Cardiac muscle cell (in vitro differentiated cells and primary cell): Measurements from ENCODE around the gene SIPA1. TPM values are rescaled to one million over a fixed set of nuclear protein-coding genes. Genes with fewer than 3 reads are reported as not detected.

ENCODE experiments used
- DNase-seq, 2 donors: peaks; one replicate each; pipeline versions ENCODE4 v3.0.0 to v3.0.0-alpha.2; 2010 to 2017; ENCODE audit warnings: low read depth in 1 of 2, low spot score in 1 of 2
- H3K27ac ChIP-seq: fragments of 200-600 bp; sonication (generic); 2 replicates; pipeline ENCODE4 v1.5.1; 2016
- H3K27me3 ChIP-seq: fragments of 200-600 bp; sonication (generic); 2 replicates; pipeline ENCODE4 v1.6.0; 2016; ENCODE audit warnings: control low read depth
- H3K36me3 ChIP-seq: fragments of 200-600 bp; sonication (generic); 2 replicates; pipeline ENCODE4 v1.5.1; 2016; ENCODE audit warnings: control low read depth
- H3K4me1 ChIP-seq: fragments of 200-600 bp; sonication (generic); 2 replicates; pipeline ENCODE4 v1.8.1; 2017; ENCODE audit warnings: low read depth, mild to moderate bottlenecking, mixed run types
- H3K4me3 ChIP-seq: fragments of 200-600 bp; sonication (generic); 2 replicates; pipeline ENCODE4 v1.5.1; 2016; ENCODE audit warnings: mild to moderate bottlenecking
- H3K9me3 ChIP-seq: fragments of 200-600 bp; sonication (generic); 2 replicates; pipeline ENCODE4 v1.5.1; 2017; ENCODE audit warnings: low read depth, mild to moderate bottlenecking, control low read depth
- CTCF ChIP-seq: IDR thresholded peaks from 2 replicates; pipeline ENCODE4 v1.5.1; 2012; ENCODE audit warnings: low read depth, mild to moderate bottlenecking, low read length
- polyA plus RNA-seq: library from polyadenylated mRNA; unstranded; fragments of >200 nt; fragmentation: Nextera tagmentation; extraction: Ambion mirVana; gene quantifications from 2 replicates; pipeline ENCODE4 v1.2.1, GENCODE V29; 2016
- total RNA-seq: library from RNA; depleted of rRNA; stranded (reverse); fragments of >200 nt; gene quantifications from 2 replicates; pipeline ENCODE4 v1.2.3, GENCODE V29; 2016

Gene SIPA1
- total and polyA plus RNA-seq, 2 experiments from 2014 or later, result 21.6 to 25.9 TPM

GRCh38 chr11:65604258-65604657 is 33.6 kb upstream of the SIPA1 start:
- Histone ChIP-seq H3K4me1 (peaks cover 4% of the 10 kb centered on the region), H3K4me3 (no peak overlapping the region), H3K27ac (no peak overlapping the region), H3K9me3 (no peaks in the 10 kb centered on the region), H3K36me3 (peaks cover 8% of the 10 kb centered on the region), H3K27me3 (no peaks in the 10 kb centered on the region)
- DNase-seq, result no peak
- TF ChIP-seq CTCF, result no peak

GRCh38 chr11:65606876-65607613 is 30.9 kb upstream of the SIPA1 start:
- Histone ChIP-seq H3K27me3 (no peaks in the 10 kb centered on the region), H3K4me1 (peaks cover 4% of the 10 kb centered on the region), H3K36me3 (peaks cover 8% of the 10 kb centered on the region), H3K9me3 (no peaks in the 10 kb centered on the region), H3K4me3 (peak overlapping the region; percentile 8), H3K27ac (peak overlapping the region; percentile 44)
- peak; percentile 99 for DNase-seq
- no peak for TF ChIP-seq CTCF

GRCh38 chr11:65607614-65608426 is 30.1 kb upstream of the SIPA1 start:
- Histone ChIP-seq H3K9me3 (no peaks in the 10 kb centered on the region), H3K4me1 (peaks cover 4% of the 10 kb centered on the region), H3K27ac (peak overlapping the region; percentile 44), H3K27me3 (no peaks in the 10 kb centered on the region), H3K36me3 (peaks cover 8% of the 10 kb centered on the region), H3K4me3 (peak overlapping the region; percentile 8)
- TF ChIP-seq CTCF, result no peak
- DNase-seq, result no peak

GRCh38 chr11:65609229-65609628 is 28.7 kb upstream of the SIPA1 start:
- no peaks in the 10 kb centered on the region for H3K9me3 ChIP-seq
- no peak overlapping the region for H3K27ac ChIP-seq
- peaks cover 10% of the 10 kb centered on the region for H3K4me1 ChIP-seq
- peaks cover 8% of the 10 kb centered on the region for H3K36me3 ChIP-seq
- no peaks in the 10 kb centered on the region for H3K27me3 ChIP-seq
- H3K4me3 ChIP-seq, result no peak overlapping the region
- no peak for TF ChIP-seq CTCF
- DNase-seq, result peak in 1 of 2 donors; percentile 26

GRCh38 chr11:65609665-65610064 is 28.2 kb upstream of the SIPA1 start:
- TF ChIP-seq CTCF, result no peak
- Histone ChIP-seq H3K9me3 (no peaks in the 10 kb centered on the region), H3K36me3 (peaks cover 8% of the 10 kb centered on the region), H3K4me1 (peaks cover 10% of the 10 kb centered on the region), H3K4me3 (no peak overlapping the region), H3K27me3 (no peaks in the 10 kb centered on the region), H3K27ac (no peak overlapping the region)
- DNase-seq, result no peak
